Panc1 (cell line): ENCODE results near the gene GPC2.

ENCODE experiments used
- CTCF ChIP-seq: fragments of 450-650 bp; IDR thresholded peaks from 2 replicates; pipeline ENCODE4 v1.5.1; 2017; ENCODE audit warnings: mild to moderate bottlenecking
- POLR2AphosphoS5 ChIP-seq: IDR thresholded peaks from 2 replicates; pipeline ENCODE4 v1.6.1; 2012; ENCODE audit warnings: mild to moderate bottlenecking, low read depth, low read length, moderate library complexity
- REST ChIP-seq, 2 experiments: IDR thresholded peaks; 2 replicates each; pipeline ENCODE4 v1.6.1; 2011 to 2012; ENCODE audit warnings: low read depth in 2 of 2, control low read depth in 1 of 2, low read length in 1 of 2, mild to moderate bottlenecking in 1 of 2, moderate library complexity in 1 of 2; ENCODE audit not compliant: insufficient read depth in 1 of 2
- SIN3A ChIP-seq: IDR thresholded peaks from 2 replicates; pipeline ENCODE4 v1.6.1; 2012; ENCODE audit warnings: low read depth, mild to moderate bottlenecking, low read length, moderate library complexity, borderline replicate concordance; ENCODE audit not compliant: insufficient read depth
- TCF7L2 ChIP-seq: IDR thresholded peaks from 2 replicates; pipeline ENCODE4 v1.6.1; 2011; ENCODE audit warnings: mild to moderate bottlenecking, low read depth, low read length, inconsistent platforms

- TF ChIP-seq CTCF (no peak), REST (IDR thresholded peaks at IDR 0.05; ENCODE audit: insufficient read depth in 1 of 2, low read depth in 2 of 2, low read length in 1 of 2) (no peak), SIN3A (peak; percentile 84; the same call in 1 of the 2 replicates), TCF7L2 (no peak), POLR2AphosphoS5 (peak; percentile 93)
Observed at GRCh38 chr7:100158229-100159098, 18.7 kb downstream of the GPC2 start, which contains the start of gene TRAPPC14.
